A549 treated with AZD9567 at 1 μM for 4 hours (cell line): ENCODE measurements around the gene ZNF729. TPM values are rescaled to one million over a fixed set of nuclear protein-coding genes. Genes with fewer than 3 reads are reported as not detected.

ENCODE experiments used
- total RNA-seq: library from RNA; stranded (reverse); fragments of 200-300 nt; extraction: Qiagen RNA extraction; gene quantifications from 5 replicates; pipeline ENCODE4 v1.2.3, GENCODE V29; 2022; ENCODE audit not compliant: insufficient read depth

Gene ZNF729
- not detected in 5 replicates for total RNA-seq

DNA sequence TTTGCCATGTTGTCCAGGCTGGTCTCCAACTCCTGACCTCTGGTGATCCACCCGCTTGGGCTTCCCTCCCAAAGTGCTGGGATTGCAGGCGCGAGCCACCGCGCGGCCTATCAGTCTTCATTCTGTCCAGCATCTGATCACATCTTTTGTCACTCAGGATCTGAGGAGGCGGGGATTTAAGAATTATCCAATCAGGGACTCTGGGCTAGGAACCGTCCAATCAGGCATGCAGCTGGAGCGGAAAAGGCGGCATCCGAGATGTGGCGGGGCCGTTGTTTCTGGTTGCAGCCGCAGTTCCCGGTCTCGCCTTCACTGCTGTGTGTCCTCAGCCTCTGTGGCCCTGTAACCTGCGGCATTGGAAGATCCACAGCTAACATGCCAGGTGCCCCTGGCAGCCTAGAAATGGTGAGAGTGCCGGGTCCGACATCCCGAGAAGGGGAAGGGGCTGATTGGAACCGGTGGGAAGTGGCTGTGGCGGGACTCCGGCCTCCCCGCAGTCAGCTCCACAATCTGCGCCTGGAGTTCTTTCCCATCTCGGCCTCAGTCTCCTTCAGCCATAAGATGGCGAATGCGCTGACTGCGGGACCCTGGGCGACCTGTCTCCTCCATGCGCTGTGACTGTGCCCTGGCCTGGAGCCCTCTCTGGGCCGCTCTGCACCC, at the start of gene ZNF729:
Gene ZNF729 (plus strand): TSS at position 291 of the 660 bp plus-strand sequence. CDS start 85 bp downstream, at position 376.

Other genes with a start within 250 kb of the ZNF729 start
- gene ZNF257, start 234.0 kb upstream of the ZNF729 start, total RNA-seq: not detected in 5 replicates
- not detected in 5 replicates for gene ZNF676, start 89.5 kb upstream of the ZNF729 start, total RNA-seq
- not detected in 5 replicates for gene ZNF98, start 135.9 kb downstream of the ZNF729 start, total RNA-seq